Fibroblast of villous mesenchyme (primary cell): ENCODE results near the gene OLIG2. TPM values are rescaled to one million over a fixed set of nuclear protein-coding genes. Genes with fewer than 3 reads are reported as not detected.

Experiments
- DNase-seq: peaks from one replicate; pipeline ENCODE4 v3.0.0-alpha.2; 2010; ENCODE audit warnings: low read depth
- H3K4me3 ChIP-seq: 2 replicates; pipeline ENCODE4 v1.5.1; 2011; ENCODE audit warnings: low read depth, mild to moderate bottlenecking, low read length
- total RNA-seq: library from RNA; depleted of rRNA; stranded (reverse); fragments of >200 nt; gene quantifications from 2 replicates; pipeline ENCODE4 v1.2.3, GENCODE V29; 2012
- TF ChIP-seq, protein P1 (sequence below): IDR thresholded peaks from 2 replicates; pipeline ENCODE4 v1.5.1; 2012; ENCODE audit warnings: low read depth, mild to moderate bottlenecking, low read length; ENCODE audit not compliant: insufficient read depth

OLIG2 gene
- total RNA-seq, 1 donor: not detected

DNA sequence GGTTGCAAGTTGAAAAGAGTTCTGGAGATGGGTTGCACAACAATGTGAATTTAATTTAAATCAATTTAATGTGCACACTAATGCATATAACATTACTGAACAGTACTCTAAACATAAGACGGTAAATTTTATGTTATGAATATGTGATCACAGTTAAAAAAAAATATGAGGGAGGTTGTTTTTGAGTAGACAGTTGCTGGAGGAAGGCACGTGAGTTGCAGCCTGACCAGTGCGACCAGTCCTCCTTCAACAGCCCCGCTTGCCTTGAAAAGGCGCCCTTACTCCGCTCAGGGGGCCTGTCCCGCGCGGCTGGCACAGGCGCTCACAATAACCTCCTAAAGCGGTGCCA lies 43.9 kb downstream of the OLIG2 start:
- no peak overlapping the region for H3K4me3 ChIP-seq
- no peak for DNase-seq
- TF ChIP-seq, protein P1, sequence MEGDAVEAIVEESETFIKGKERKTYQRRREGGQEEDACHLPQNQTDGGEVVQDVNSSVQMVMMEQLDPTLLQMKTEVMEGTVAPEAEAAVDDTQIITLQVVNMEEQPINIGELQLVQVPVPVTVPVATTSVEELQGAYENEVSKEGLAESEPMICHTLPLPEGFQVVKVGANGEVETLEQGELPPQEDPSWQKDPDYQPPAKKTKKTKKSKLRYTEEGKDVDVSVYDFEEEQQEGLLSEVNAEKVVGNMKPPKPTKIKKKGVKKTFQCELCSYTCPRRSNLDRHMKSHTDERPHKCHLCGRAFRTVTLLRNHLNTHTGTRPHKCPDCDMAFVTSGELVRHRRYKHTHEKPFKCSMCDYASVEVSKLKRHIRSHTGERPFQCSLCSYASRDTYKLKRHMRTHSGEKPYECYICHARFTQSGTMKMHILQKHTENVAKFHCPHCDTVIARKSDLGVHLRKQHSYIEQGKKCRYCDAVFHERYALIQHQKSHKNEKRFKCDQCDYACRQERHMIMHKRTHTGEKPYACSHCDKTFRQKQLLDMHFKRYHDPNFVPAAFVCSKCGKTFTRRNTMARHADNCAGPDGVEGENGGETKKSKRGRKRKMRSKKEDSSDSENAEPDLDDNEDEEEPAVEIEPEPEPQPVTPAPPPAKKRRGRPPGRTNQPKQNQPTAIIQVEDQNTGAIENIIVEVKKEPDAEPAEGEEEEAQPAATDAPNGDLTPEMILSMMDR: no peak

DNA sequence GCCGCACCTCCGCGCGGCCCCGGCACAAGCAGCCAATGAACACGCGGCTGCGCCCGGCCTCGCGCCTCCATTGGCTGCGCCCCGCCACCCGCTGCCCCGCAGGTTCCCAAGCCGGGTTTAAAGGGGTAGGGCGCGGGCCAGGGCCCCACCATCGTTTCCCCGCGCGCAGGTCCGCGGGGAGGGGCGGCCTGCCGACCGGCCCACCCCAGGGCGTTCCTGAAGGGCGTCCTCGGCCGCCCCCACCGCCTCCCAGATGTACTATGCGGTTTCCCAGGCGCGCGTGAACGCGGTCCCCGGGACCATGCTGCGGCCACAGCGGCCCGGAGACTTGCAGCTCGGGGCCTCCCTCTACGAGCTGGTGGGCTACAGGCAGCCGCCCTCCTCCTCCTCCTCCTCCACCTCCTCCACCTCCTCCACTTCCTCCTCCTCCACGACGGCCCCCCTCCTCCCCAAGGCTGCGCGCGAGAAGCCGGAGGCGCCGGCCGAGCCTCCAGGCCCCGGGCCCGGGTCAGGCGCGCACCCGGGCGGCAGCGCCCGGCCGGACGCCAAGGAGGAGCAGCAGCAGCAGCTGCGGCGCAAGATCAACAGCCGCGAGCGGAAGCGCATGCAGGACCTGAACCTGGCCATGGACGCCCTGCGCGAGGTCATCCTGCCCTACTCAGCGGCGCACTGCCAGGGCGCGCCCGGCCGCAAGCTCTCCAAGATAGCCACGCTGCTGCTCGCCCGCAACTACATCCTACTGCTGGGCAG lies 44.4 kb downstream of the OLIG2 start, which contains the start of gene OLIG1:
OLIG1 (plus strand) TSS at position 148 of the 750 bp plus-strand sequence; CDS start at position 254, 106 bp downstream.
- TF ChIP-seq, protein P1: no peak
- DNase-seq: peak; percentile 4
- H3K4me3 ChIP-seq: no peak within 1 kb of the TSS

DNA sequence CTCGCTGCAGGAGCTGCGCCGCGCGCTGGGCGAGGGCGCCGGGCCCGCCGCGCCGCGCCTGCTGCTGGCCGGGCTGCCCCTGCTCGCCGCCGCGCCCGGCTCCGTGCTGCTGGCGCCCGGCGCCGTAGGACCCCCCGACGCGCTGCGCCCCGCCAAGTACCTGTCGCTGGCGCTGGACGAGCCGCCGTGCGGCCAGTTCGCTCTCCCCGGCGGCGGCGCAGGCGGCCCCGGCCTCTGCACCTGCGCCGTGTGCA lies 44.9 kb downstream of the OLIG2 start:
- H3K4me3 ChIP-seq: no peak overlapping the region
- no peak for DNase-seq
- TF ChIP-seq, protein P1: no peak

DNA sequence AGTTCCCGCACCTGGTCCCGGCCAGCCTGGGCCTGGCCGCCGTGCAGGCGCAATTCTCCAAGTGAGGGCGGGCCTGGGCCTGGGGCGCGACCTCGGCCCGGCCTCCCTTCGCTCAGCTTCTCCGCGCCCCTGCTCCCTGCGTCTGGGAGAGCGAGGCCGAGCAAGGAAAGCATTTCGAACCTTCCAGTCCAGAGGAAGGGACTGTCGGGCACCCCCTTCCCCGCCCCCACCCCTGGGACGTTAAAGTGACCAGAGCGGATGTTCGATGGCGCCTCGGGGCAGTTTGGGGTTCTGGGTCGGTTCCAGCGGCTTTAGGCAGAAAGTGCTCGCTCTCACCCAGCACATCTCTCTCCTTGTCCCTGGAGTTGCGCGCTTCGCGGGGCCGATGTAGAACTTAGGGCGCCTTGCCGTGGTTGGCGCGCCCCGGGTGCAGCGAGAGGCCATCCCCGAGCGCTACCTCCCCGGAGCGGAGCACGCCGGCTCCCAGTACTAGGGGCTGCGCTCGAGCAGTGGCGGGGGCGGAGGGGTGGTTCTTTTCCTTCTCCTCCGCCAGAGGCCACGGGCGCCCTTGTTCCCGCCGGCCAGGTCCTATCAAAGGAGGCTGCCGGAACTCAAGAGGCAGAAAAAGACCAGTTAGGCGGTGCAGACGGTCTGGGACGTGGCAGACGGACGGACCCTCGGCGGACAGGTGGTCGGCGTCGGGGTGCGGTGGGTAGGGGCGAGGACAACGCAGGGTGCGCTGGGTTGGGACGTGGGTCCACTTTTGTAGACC lies 45.4 kb downstream of the OLIG2 start:
- TF ChIP-seq, protein P1: no peak
- DNase-seq: no peak
- no peak overlapping the region for H3K4me3 ChIP-seq

- TF ChIP-seq, protein P1: no peak
- peak; percentile 4 for DNase-seq
- H3K4me3 ChIP-seq: peak overlapping the region; percentile 19
These were observed 46.1 kb downstream of the OLIG2 start for GRCh38 chr21:33071770-33072306.

DNA sequence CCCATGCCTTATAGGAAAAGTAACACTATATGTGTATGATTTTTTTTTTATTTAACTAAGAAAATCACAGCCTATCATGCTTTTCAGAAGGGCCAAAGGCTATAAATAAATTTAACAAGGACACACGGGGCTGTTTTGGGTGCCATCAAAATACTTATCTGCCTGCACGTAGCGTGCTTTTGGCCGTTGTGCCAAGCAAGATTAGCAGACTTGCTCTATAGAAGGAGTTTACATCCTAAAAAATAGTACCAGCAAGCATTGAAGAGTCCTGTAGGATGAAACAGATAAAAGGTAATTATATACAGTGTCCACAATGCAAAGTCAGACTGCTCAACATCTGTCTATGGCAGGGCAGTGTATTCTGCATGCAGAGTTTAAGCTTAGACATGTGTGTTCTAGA lies 47.9 kb downstream of the OLIG2 start:
- TF ChIP-seq, protein P1: no peak
- DNase-seq: no peak
- H3K4me3 ChIP-seq: no peak overlapping the region
